Measurements from ENCODE around the gene CERS3. TPM values are rescaled to one million over a fixed set of nuclear protein-coding genes. Genes with fewer than 3 reads are reported as not detected.

Gene CERS3
- total and polyA plus RNA-seq, 2 donors (not counting 1 experiment from before 2014, with no cell fraction given) = 0.12 to 0.34 TPM

GRCh38 chr15:100384108-100384410, 144.7 kb downstream of the CERS3 start:
- POLR2A ChIA-PET = no interaction called here
- intact Hi-C loops (cut with micrococcal nuclease) = no loop called here

More at GRCh38 chr15:100384108-100384410, 144.7 kb downstream of the CERS3 start:
- 80% methylated on average over 10 of the region's 10 CpGs for WGBS (ENCODE audit: insufficient coverage)
- Histone ChIP-seq H3K4me3 (ENCODE audit: control extremely low read depth in 1 of 5, extremely low read depth in 1 of 5, insufficient read depth in 1 of 5, low read depth in 2 of 5, low read length in 4 of 5) (no peak overlapping the region), H3K27ac (ENCODE audit: low read length in 2 of 2) (no peak overlapping the region), H2AFZ (ENCODE audit: insufficient read depth, low read depth, low read length, poor library complexity, severe bottlenecking) (no peak overlapping the region), H3K4me2 (replicated peaks; ENCODE audit: low read depth, low read length, poor library complexity, severe bottlenecking) (no peak overlapping the region), H3K79me2 (ENCODE audit: control insufficient read depth, insufficient read depth, low read length) (no peaks in the 10 kb centered on the region), H4K20me1 (ENCODE audit: control insufficient read depth, insufficient read depth, low read length, poor library complexity, severe bottlenecking) (no peaks in the 10 kb centered on the region), H3K9me3 (ENCODE audit: control extremely low read depth in 1 of 3, control insufficient read depth in 2 of 3, insufficient read depth in 1 of 3, low read length in 2 of 3) (peaks cover 0 to 45% (median 9%) of the 10 kb centered on the region in 3 donors), H3K36me3 (replicated peaks in 1 of 2; ENCODE audit: control extremely low read depth in 1 of 2, control insufficient read depth in 1 of 2, extremely low read depth in 1 of 2, insufficient read depth in 2 of 2, low read length in 1 of 2) (no peaks in the 10 kb centered on the region), H3K4me1 (ENCODE audit: control insufficient read depth in 2 of 2, insufficient read depth in 2 of 2, low read length in 2 of 2) (no peaks in the 10 kb centered on the region), H3K9ac (ENCODE audit: low read length) (no peak overlapping the region), H3K27me3 (replicated peaks in 1 of 4; ENCODE audit: control extremely low read depth in 1 of 4, control insufficient read depth in 3 of 4, insufficient read depth in 4 of 4, low read length in 3 of 4) (peaks cover 0 to 4% (median 0%) of the 10 kb centered on the region in 4 experiments)
- H3K27ac Mint-ChIP-seq = no peak overlapping the region
- CTCF ChIA-PET = interaction anchor here (0.9 to 1.0 kb wide), 2 partner anchors 9 to 25 kb away, joined by 3 read pairs; no protein-coding TSS in a partner anchor
- ATAC-seq (ENCODE audit: low read depth) = no peak
- no peak overlapping the region for H3K4me3 Mint-ChIP-seq
- H3K27me3 Mint-ChIP-seq = no peaks in the 10 kb centered on the region
- H3K9me3 Mint-ChIP-seq (ENCODE audit: insufficient read depth) = peaks cover 11% of the 10 kb centered on the region
- H3K4me1 Mint-ChIP-seq = no peaks in the 10 kb centered on the region
- DNase-seq = no peak
- TF ChIP-seq CTCF (IDR thresholded peaks at IDR 0.05) (no peak), EZH2 (IDR thresholded peaks at IDR 0.05; ENCODE audit: borderline replicate concordance, insufficient read depth, low read depth, low read length, poor library complexity, severe bottlenecking) (no peak)
